ENCODE data around the gene HLF.

DNA sequence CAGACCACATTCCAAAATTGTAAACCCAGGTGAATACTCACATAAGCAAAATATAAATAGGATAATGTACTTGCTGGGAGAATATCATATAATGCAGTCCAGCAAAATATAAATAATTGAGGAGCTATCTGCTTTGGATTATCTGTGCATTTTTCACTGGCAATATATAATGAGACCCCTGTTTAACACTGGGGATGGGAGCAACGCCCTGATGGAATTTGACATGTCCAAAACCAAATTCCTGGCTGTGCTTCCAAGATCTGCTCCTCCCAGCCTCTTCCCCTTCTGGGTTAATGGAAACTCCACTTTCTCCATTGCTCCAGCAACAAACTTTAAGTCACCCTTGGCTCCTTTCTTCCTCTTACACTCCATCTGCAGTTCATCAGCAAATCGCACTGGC lies 35.5 kb upstream of the HLF start:
- TF ChIP-seq, protein P1, sequence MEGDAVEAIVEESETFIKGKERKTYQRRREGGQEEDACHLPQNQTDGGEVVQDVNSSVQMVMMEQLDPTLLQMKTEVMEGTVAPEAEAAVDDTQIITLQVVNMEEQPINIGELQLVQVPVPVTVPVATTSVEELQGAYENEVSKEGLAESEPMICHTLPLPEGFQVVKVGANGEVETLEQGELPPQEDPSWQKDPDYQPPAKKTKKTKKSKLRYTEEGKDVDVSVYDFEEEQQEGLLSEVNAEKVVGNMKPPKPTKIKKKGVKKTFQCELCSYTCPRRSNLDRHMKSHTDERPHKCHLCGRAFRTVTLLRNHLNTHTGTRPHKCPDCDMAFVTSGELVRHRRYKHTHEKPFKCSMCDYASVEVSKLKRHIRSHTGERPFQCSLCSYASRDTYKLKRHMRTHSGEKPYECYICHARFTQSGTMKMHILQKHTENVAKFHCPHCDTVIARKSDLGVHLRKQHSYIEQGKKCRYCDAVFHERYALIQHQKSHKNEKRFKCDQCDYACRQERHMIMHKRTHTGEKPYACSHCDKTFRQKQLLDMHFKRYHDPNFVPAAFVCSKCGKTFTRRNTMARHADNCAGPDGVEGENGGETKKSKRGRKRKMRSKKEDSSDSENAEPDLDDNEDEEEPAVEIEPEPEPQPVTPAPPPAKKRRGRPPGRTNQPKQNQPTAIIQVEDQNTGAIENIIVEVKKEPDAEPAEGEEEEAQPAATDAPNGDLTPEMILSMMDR (IDR thresholded peaks at IDR 0.05): no peak
- TF ChIP-seq EP300 (IDR thresholded peaks at IDR 0.05) (no peak), POLR2A (IDR thresholded peaks at IDR 0.05) (no peak)

All from ovary (tissue), 3 donors.